SK-N-SH treated with all-trans-retinoic acid at 6 μM for 48 hours (cell line): ENCODE results near the gene HES6.

ENCODE experiments used
- ATAC-seq: fragments of 200-7000 bp; cut with Tn5 transposase; 3 replicates; pipeline ENCODE4 v1.9.1; 2020; ENCODE audit warnings: mild to moderate bottlenecking, moderate library complexity
- ARNTL ChIP-seq: fragments of 450-650 bp; formaldehyde crosslinking; IDR thresholded peaks from 2 replicates; pipeline ENCODE4 v1.5.0; 2020; ENCODE audit warnings: low read depth, mild to moderate bottlenecking, moderate library complexity, borderline replicate concordance
- BACH2 ChIP-seq: fragments of 250-450 bp; sonication (Bioruptor Pico); IDR thresholded peaks from 2 replicates; pipeline ENCODE4 v1.9.0; 2021; ENCODE audit warnings: mild to moderate bottlenecking, borderline replicate concordance
- CSDC2 ChIP-seq: fragments of 250-450 bp; sonication (Bioruptor Pico); IDR thresholded peaks from 2 replicates; pipeline ENCODE4 v1.5.0; 2020; ENCODE audit warnings: mild to moderate bottlenecking, moderate library complexity
- ESRRG ChIP-seq: fragments of 250-450 bp; sonication (Bioruptor Pico); IDR thresholded peaks from 2 replicates; pipeline ENCODE4 v1.6.1; 2021; ENCODE audit warnings: mild to moderate bottlenecking
- GLIS3 ChIP-seq: fragments of 250-450 bp; sonication (Bioruptor Pico); IDR thresholded peaks from 2 replicates; pipeline ENCODE4 v1.5.0; 2020; ENCODE audit warnings: mild to moderate bottlenecking, moderate library complexity
- ISL1 ChIP-seq: fragments of 250-450 bp; sonication (Bioruptor Pico); IDR thresholded peaks from 2 replicates; pipeline ENCODE4 v2.1.2; 2022; ENCODE audit warnings: mild to moderate bottlenecking, moderate library complexity
- OSR1 ChIP-seq: fragments of 250-450 bp; sonication (Bioruptor Pico); IDR thresholded peaks from 2 replicates; pipeline ENCODE4 v1.8.0; 2022; ENCODE audit warnings: moderate library complexity, mild to moderate bottlenecking, inconsistent platforms
- PPARA ChIP-seq: fragments of 250-450 bp; sonication (Bioruptor Pico); IDR thresholded peaks from 2 replicates; pipeline ENCODE4 v1.5.0; 2020; ENCODE audit warnings: mild to moderate bottlenecking, borderline replicate concordance
- RARB ChIP-seq: fragments of 250-450 bp; sonication (Bioruptor Pico); IDR thresholded peaks from 2 replicates; pipeline ENCODE4 v1.8.0; 2021; ENCODE audit warnings: mild to moderate bottlenecking, moderate library complexity
- SNAI2 ChIP-seq: fragments of 250-450 bp; sonication (Bioruptor Pico); IDR thresholded peaks from 2 replicates; pipeline ENCODE4 v1.5.0; 2020; ENCODE audit warnings: mild to moderate bottlenecking, moderate library complexity
- TCF4 ChIP-seq: fragments of 250-450 bp; sonication (Bioruptor Pico); IDR thresholded peaks from 2 replicates; pipeline ENCODE4 v1.8.0; 2021; ENCODE audit warnings: mild to moderate bottlenecking, moderate library complexity, borderline replicate concordance
- TOX ChIP-seq: fragments of 250-450 bp; sonication (Bioruptor Pico); IDR thresholded peaks from 2 replicates; pipeline ENCODE4 v1.8.0; 2021; ENCODE audit warnings: mild to moderate bottlenecking, moderate library complexity, borderline replicate concordance
- ZC3H10 ChIP-seq: fragments of 250-450 bp; sonication (Bioruptor Pico); IDR thresholded peaks from 2 replicates; pipeline ENCODE4 v1.5.1; 2021; ENCODE audit warnings: mild to moderate bottlenecking, moderate library complexity
- ZFP3 ChIP-seq: fragments of 250-450 bp; sonication (Bioruptor Pico); IDR thresholded peaks from 2 replicates; pipeline ENCODE4 v1.5.0; 2020; ENCODE audit warnings: mild to moderate bottlenecking, moderate library complexity
- ZFP30 ChIP-seq: fragments of 450-650 bp; formaldehyde crosslinking; IDR thresholded peaks from 2 replicates; pipeline ENCODE4 v1.5.0; 2022; ENCODE audit warnings: mild to moderate bottlenecking, moderate library complexity
- ZNF565 ChIP-seq: fragments of 450-650 bp; formaldehyde crosslinking; conservative IDR thresholded peaks from 2 replicates; pipeline ENCODE4 v1.5.0; 2020; ENCODE audit warnings: low read depth, mild to moderate bottlenecking, moderate library complexity
- ZNF70 ChIP-seq: fragments of 450-650 bp; formaldehyde crosslinking; IDR thresholded peaks from 2 replicates; pipeline ENCODE4 v1.5.0; 2020; ENCODE audit warnings: mild to moderate bottlenecking, moderate library complexity
- TF ChIP-seq, protein P1 (sequence below): fragments of 250-450 bp; sonication (Bioruptor Pico); IDR thresholded peaks from 2 replicates; pipeline ENCODE4 v1.8.0; 2020; ENCODE audit warnings: mild to moderate bottlenecking, moderate library complexity, borderline replicate concordance
- TF ChIP-seq, protein P2 (sequence below): fragments of 250-450 bp; sonication (Bioruptor Pico); IDR thresholded peaks from 2 replicates; pipeline ENCODE4 v1.5.1; 2021; ENCODE audit warnings: mild to moderate bottlenecking, moderate library complexity
- TF ChIP-seq, protein P3 (sequence below): fragments of 250-450 bp; sonication (Bioruptor Pico); IDR thresholded peaks from 2 replicates; pipeline ENCODE4 v1.5.1; 2020; ENCODE audit warnings: low read depth, mild to moderate bottlenecking, moderate library complexity
- TF ChIP-seq, protein P4 (sequence below): fragments of 250-450 bp; sonication (Bioruptor Pico); IDR thresholded peaks from 2 replicates; pipeline ENCODE4 v1.8.0; 2021; ENCODE audit warnings: low read depth, mild to moderate bottlenecking, moderate library complexity, borderline replicate concordance
- TF ChIP-seq, protein P5 (sequence below): fragments of 250-450 bp; sonication (Bioruptor Pico); IDR thresholded peaks from 2 replicates; pipeline ENCODE4 v1.5.0; 2020; ENCODE audit warnings: mild to moderate bottlenecking, moderate library complexity

The HES6 gene

DNA sequence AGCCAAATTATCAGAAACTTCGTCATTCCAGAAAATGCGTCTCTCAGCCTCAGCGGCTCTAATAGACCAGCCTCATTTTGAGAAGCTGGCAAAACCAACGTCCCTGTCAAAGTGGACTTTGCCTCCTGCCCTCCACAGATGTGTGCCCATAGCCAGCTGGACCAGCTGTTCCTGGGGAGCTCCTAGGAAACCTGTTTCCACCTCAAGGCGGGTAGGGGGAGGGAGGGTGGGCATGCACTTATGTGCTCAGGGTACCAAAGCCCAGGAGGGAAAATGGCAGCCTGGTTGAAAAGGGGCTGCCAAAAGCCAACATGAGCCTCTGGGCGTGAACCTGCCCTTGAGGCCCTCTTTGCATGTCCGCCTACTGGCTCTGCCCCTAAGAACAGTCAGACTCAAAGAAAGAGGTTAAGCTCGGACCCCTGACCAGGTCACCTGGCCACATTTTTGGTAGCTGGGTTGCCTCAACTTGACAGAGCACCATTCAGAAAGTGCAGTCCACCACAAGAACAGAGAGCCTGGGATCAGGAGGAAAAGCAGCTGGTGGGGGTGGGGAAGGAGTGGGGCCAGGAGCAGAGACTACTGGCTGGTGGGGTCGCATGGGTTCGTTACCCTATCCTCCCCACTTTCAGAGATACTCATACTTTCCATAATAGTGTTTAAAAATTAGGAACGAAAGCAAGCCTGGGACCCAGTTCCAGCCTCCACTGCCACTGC lies 45.1 kb upstream of the HES6 start:
- no peak for TF ChIP-seq RARB (CRISPR knock-in tag)
- TF ChIP-seq ISL1 = no peak
- TF ChIP-seq ZFP30 (CRISPR knock-in tag) = no peak
- TF ChIP-seq BACH2 = no peak
- TF ChIP-seq, protein P1, sequence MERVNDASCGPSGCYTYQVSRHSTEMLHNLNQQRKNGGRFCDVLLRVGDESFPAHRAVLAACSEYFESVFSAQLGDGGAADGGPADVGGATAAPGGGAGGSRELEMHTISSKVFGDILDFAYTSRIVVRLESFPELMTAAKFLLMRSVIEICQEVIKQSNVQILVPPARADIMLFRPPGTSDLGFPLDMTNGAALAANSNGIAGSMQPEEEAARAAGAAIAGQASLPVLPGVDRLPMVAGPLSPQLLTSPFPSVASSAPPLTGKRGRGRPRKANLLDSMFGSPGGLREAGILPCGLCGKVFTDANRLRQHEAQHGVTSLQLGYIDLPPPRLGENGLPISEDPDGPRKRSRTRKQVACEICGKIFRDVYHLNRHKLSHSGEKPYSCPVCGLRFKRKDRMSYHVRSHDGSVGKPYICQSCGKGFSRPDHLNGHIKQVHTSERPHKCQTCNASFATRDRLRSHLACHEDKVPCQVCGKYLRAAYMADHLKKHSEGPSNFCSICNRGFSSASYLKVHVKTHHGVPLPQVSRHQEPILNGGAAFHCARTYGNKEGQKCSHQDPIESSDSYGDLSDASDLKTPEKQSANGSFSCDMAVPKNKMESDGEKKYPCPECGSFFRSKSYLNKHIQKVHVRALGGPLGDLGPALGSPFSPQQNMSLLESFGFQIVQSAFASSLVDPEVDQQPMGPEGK (CRISPR knock-in tag) = no peak
- no peak for TF ChIP-seq ZC3H10 (CRISPR knock-in tag)
- no peak for TF ChIP-seq ZFP3 (CRISPR knock-in tag)
- no peak for TF ChIP-seq PPARA (CRISPR knock-in tag)
- no peak for TF ChIP-seq TCF4 (CRISPR knock-in tag)
- TF ChIP-seq TOX (CRISPR knock-in tag) = no peak
- no peak for TF ChIP-seq CSDC2 (CRISPR knock-in tag)
- TF ChIP-seq, protein P2, sequence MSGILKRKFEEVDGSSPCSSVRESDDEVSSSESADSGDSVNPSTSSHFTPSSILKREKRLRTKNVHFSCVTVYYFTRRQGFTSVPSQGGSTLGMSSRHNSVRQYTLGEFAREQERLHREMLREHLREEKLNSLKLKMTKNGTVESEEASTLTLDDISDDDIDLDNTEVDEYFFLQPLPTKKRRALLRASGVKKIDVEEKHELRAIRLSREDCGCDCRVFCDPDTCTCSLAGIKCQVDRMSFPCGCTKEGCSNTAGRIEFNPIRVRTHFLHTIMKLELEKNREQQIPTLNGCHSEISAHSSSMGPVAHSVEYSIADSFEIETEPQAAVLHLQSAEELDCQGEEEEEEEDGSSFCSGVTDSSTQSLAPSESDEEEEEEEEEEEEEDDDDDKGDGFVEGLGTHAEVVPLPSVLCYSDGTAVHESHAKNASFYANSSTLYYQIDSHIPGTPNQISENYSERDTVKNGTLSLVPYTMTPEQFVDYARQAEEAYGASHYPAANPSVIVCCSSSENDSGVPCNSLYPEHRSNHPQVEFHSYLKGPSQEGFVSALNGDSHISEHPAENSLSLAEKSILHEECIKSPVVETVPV = no peak
- TF ChIP-seq ZNF565 = no peak
- TF ChIP-seq, protein P3, sequence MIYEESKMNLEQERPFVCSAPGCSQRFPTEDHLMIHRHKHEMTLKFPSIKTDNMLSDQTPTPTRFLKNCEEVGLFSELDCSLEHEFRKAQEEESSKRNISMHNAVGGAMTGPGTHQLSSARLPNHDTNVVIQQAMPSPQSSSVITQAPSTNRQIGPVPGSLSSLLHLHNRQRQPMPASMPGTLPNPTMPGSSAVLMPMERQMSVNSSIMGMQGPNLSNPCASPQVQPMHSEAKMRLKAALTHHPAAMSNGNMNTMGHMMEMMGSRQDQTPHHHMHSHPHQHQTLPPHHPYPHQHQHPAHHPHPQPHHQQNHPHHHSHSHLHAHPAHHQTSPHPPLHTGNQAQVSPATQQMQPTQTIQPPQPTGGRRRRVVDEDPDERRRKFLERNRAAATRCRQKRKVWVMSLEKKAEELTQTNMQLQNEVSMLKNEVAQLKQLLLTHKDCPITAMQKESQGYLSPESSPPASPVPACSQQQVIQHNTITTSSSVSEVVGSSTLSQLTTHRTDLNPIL = no peak
- no peak for TF ChIP-seq SNAI2
- no peak for TF ChIP-seq ESRRG
- TF ChIP-seq, protein P4, sequence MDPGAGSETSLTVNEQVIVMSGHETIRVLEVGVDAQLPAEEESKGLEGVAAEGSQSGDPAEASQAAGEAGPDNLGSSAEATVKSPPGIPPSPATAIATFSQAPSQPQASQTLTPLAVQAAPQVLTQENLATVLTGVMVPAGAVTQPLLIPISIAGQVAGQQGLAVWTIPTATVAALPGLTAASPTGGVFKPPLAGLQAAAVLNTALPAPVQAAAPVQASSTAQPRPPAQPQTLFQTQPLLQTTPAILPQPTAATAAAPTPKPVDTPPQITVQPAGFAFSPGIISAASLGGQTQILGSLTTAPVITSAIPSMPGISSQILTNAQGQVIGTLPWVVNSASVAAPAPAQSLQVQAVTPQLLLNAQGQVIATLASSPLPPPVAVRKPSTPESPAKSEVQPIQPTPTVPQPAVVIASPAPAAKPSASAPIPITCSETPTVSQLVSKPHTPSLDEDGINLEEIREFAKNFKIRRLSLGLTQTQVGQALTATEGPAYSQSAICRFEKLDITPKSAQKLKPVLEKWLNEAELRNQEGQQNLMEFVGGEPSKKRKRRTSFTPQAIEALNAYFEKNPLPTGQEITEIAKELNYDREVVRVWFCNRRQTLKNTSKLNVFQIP (CRISPR knock-in tag) = no peak
- TF ChIP-seq GLIS3 = no peak
- no peak for TF ChIP-seq ARNTL (CRISPR knock-in tag)
- no peak for ATAC-seq

DNA sequence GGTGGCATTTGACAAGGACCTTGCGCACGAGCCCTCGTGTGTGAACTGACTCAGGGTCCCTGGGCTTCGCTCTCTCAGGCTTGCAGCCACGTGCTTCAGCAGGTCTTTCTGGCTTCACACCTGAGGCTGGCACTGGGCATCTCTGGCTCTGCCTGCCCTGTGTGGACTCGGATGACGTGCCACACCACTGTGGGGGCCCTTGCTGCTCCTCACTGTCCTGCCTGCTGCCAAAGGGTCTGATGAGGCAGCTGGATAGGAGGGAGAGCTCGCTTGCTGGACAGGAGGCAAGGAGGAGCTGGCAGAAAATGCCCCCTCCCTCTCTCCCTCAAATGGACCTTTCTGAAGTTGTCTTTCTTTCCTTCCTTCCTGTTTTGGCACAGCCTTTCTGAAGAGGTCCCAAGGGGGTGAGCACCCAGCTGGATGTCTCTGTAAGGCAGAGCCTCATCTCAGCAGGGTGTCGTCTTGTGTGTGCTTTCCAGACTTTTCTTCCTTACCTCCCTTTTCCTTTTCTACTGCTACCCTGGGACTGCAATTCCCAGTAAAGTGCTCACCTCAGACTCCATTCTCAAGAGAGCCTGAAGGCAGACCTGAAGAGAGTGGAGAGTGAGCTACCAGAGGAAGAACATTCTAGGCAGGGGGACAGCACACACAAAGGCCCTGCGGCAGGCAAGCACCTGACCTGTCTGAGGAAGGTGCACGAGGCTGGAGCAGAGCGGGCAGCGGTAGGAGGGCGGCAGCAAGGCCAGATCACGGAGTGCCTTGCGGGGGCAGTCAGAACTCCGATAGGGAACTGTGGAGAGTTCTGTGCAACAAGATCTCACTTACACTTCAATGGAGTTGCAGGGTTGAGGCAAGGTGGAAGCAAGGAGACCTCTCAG lies 43.3 kb upstream of the HES6 start:
- TF ChIP-seq ZNF70 (CRISPR knock-in tag) (no peak), SNAI2 (no peak), OSR1 (CRISPR knock-in tag) (no peak), GLIS3 (no peak)
- TF ChIP-seq, protein P1 (CRISPR knock-in tag) = no peak
- TF ChIP-seq, protein P5, sequence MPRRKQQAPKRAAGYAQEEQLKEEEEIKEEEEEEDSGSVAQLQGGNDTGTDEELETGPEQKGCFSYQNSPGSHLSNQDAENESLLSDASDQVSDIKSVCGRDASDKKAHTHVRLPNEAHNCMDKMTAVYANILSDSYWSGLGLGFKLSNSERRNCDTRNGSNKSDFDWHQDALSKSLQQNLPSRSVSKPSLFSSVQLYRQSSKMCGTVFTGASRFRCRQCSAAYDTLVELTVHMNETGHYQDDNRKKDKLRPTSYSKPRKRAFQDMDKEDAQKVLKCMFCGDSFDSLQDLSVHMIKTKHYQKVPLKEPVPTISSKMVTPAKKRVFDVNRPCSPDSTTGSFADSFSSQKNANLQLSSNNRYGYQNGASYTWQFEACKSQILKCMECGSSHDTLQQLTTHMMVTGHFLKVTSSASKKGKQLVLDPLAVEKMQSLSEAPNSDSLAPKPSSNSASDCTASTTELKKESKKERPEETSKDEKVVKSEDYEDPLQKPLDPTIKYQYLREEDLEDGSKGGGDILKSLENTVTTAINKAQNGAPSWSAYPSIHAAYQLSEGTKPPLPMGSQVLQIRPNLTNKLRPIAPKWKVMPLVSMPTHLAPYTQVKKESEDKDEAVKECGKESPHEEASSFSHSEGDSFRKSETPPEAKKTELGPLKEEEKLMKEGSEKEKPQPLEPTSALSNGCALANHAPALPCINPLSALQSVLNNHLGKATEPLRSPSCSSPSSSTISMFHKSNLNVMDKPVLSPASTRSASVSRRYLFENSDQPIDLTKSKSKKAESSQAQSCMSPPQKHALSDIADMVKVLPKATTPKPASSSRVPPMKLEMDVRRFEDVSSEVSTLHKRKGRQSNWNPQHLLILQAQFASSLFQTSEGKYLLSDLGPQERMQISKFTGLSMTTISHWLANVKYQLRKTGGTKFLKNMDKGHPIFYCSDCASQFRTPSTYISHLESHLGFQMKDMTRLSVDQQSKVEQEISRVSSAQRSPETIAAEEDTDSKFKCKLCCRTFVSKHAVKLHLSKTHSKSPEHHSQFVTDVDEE (CRISPR knock-in tag) = no peak
- TF ChIP-seq, all 23 proteins: peak for 0
- no peak for ATAC-seq
